Measurements from ENCODE around the gene RAD50.
"Not testable (repeated sequence)": the region's sequence is repeated elsewhere in the genome, so short reads cannot be mapped to it uniquely, and the experiment has no call there.

DNA sequence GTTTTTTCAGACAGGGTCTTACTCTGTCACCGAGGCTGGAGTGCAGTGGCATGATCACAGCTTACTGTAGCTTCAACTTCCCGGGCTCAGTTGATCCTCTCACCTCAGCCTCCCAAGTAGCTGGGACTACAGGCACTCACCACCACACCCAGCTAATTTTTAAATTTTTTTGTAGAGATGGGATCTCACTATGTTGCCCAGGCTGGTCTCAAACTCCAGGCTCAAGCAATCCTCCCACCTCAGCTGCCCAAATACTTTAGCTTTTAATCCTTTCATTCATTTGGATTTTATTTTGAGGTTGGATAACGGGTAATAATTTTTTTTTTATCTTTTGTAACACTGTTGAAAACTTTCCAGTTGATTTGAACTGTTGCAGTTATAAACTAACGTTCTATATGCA, 76.8 kb downstream of the RAD50 start:
- TF ChIP-seq, protein P1, sequence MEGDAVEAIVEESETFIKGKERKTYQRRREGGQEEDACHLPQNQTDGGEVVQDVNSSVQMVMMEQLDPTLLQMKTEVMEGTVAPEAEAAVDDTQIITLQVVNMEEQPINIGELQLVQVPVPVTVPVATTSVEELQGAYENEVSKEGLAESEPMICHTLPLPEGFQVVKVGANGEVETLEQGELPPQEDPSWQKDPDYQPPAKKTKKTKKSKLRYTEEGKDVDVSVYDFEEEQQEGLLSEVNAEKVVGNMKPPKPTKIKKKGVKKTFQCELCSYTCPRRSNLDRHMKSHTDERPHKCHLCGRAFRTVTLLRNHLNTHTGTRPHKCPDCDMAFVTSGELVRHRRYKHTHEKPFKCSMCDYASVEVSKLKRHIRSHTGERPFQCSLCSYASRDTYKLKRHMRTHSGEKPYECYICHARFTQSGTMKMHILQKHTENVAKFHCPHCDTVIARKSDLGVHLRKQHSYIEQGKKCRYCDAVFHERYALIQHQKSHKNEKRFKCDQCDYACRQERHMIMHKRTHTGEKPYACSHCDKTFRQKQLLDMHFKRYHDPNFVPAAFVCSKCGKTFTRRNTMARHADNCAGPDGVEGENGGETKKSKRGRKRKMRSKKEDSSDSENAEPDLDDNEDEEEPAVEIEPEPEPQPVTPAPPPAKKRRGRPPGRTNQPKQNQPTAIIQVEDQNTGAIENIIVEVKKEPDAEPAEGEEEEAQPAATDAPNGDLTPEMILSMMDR (IDR thresholded peaks at IDR 0.05 in 8 of 11, conservative IDR thresholded peaks at IDR 0.05 in 3 of 11): not testable (repeated sequence)
- TF ChIP-seq POLR2A, POLR2AphosphoS5 (IDR thresholded peaks at IDR 0.05): not testable (repeated sequence)

Measured in spleen (tissue), 7 donors.